Skin of body (tissue), 2 donors: Measurements from ENCODE around the gene SCN8A. TPM values are rescaled to one million over a fixed set of nuclear protein-coding genes. Genes with fewer than 3 reads are reported as not detected.
"Not testable (repeated sequence)": the region's sequence is repeated elsewhere in the genome, so short reads cannot be mapped to it uniquely, and the experiment has no call there.

Source experiments
- DNase-seq: peaks from one replicate; lab custom pipeline; 2025; lab: John Stamatoyannopoulos, UW
- total RNA-seq: library from RNA; depleted of rRNA; stranded (reverse); fragments of >200 nt; gene quantifications from one replicate; pipeline ENCODE4 v1.2.3, GENCODE V29; 2014

Gene SCN8A
- total RNA-seq, 1 donor from 2014 or later = 4.1 TPM

DNA sequence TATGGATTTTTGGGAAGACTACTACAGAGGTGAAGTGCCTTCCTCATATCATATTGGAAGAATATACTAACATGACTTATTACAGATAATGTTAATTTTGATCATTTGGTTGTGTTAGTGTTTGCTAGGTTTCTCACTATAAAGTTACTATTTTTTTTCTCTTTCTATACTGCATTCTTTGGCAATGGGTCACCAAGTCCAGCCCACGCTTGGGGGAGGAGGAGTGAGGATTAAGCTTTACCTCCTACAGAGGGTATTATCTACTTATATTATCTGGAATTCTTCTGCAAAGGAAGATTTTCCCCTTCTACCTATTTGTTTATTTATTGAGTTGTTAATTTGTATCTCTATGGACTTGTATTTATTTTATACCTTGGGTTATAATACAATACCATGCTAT lies 31.5 kb downstream of the SCN8A start:
- no peak for DNase-seq

DNA sequence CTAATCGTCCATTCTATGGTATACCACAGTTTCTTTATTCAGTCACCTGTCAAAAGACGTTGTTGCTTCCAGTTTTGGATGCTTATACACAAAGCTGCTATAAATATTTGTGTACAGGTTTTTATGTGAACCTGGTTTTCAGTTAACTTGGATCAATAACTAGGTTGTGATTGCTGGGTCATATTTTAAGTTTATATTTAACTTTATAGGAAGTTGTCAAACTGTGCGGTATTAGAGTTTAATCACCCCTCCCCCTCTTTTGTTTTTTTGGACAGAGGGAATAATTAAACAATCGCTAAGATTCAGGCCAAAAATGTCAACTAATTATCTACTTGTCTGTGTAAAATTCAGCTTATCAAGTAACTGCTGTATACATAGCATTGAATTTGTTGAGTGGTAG lies 34.3 kb downstream of the SCN8A start:
- DNase-seq = no peak

DNA sequence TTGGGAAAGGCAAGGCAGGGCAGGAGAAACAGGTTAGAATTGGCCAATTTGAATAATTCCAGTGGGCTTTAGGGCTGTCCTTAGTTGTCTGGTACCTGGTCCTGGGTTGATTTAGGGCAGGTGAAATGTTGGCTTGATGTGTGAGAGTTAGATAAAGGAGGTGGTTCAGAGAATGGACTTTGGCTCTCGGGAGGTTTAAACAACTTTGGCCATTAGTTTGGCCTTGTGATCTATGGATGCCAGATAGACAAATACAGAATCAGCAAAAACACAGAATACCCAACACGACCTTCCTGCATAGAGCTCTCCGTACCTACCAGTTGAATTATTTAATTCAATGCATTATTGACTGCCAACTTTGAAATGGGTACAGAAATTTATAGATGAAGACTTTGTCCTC lies 35.1 kb downstream of the SCN8A start:
- no peak for DNase-seq

DNA sequence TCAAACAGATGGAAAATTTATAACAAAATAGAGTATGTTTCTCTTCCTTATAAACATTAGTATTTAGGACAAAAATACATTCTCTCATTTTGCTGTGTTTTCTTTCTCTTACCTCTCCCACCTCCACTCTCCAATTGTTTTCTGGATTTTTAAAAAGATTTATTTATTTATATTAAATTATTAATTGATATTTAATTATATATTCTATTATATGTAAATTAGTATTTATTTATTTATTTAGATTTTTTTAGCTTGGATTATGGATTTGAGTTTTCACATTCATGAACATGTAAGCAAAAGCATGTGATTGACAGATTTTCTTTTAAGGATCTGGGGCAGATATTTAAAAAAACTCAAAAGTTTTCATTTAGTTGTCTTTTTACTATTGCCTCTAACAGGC lies 35.6 kb downstream of the SCN8A start:
- no peak for DNase-seq

DNA sequence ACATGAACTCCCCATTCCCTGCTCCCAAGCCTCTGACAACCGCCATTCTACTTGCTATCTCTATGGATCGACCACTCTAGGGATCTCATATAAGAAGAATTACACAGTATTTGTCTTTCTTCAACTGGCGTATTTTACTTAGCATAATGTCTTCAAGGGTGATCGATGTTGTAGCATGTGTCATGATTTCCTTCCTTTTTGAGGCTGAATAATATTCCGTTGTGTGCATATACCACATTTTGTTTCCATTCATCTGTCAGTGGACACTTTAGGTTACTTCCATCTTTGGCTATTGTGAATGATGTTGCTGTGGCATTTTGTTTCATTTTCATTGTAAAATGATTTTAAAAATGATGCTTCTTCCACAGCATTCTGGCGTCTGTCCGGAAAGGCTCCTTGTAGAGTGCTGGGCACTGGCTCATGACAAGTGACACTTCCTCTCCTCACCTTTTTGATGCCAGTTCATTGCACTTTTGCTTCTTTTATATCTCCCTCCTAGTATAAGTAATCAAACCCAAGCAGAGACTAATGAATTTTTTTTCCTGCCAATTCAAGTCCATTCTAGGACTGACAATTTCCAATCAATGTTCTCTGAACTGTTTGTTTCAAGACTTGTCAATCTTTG lies 39.3 kb downstream of the SCN8A start:
- no peak for DNase-seq

DNA sequence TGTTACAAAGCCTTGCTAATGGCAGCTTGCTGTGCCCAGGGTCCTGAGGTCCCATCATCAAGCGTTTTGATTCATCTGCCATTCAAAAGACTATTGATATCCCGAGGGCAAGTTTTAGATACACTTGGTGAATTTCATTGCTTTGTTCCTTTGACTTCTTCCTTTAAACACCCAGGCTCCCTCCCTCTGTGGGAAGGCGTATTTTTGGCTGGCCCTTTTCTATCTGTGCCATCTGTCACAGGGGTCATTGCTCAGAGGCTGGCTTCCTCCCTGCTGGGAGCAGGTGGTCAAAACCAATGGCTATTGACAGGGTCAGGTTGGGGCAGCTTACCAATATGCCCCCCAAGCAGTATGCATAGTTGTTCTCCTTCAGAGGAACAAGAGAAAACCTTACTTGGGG lies 40.0 kb downstream of the SCN8A start:
- no peak for DNase-seq

DNA sequence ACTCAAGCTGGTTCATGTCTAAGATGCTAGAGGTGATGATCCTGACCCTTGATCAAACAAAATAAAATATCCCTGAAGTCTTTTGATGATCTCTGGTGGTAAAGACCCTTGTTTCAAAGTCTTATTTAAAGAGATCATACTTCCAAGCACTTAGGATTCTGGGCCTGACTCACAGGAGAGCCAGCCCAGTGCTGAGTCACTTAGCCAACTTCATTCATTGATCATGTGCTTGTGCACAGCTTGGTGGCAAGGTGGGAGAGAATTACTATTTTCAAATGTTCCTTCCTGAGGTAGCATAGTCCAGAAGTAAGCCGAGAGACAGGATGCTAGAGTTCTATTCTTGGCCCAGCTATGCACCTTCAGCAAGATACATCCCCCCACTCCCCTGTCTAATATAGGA lies 40.6 kb downstream of the SCN8A start:
- DNase-seq = no peak

DNA sequence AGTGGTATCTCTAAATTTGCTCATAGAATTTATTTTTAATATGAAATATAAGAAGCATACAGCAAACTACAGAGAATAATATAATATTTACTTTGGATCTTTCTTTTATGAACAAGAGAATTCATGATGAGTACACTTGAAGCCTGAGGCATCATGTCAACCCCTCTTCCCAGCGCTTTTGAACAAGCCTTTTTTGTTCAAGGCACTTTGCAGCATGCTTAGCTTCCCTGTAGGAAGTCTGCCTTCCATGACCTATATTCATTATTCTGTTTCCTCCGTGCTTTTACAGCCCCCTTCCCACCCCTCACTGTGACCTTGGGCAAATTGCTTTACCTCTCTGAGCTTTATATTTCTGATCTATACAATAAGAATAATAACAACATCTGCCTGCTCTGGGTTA lies 41.6 kb downstream of the SCN8A start:
- no peak for DNase-seq

DNA sequence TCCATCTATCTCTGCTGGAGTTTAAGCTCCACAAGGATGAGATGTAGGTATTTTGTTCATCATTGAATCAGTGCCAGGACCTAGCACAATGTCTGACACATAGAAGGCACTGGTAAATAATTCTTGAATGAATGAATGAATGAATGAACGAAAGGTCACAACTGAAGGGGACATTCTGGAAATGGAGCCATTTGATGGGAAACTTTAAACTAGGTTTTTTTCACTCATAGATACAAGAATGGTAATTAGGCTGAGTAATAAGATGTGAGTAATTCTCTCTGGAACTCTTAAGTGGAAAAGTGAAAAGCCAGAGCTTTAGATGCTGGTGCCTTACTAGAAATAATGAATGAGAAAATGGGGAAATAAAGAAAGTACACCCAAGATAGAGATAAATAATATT lies 44.3 kb downstream of the SCN8A start:
- DNase-seq = no peak

DNA sequence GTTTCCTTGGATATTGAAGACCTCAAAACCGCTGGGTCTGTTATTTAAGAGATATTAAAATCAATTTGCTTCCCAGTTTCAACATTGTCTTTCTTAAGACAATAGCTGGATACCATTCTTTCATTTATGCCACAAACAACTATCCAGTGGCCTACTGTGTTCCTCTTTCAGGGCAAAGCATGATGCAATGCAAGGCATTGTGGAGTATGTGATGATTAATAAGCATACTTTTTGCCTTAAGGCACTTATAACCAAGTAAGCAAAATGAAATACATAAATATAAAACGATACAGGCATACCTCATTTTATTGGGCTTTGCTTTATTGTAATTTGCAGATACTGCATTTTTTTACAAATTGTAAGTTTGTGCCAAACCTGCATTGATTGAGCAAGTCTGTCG lies 45.5 kb downstream of the SCN8A start:
- no peak for DNase-seq

DNA sequence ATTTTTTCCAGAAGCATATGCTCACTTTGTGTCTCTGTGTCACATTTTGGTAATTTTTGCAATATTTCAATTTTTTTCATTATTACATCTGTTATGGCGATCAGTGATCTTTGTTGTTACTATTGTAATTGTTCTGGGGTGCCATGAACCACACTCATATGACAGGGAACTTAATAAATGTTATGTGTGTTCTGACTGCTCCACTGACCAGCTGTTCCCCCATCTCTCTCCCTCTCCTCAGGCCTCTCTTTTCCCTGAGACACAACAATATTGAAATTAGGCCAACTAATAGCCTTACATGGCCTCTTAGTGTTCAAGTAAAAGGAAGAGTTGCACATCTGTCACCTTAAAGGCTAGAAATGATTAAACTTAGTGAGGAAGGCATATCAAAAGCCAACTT lies 46.0 kb downstream of the SCN8A start:
- DNase-seq = no peak

DNA sequence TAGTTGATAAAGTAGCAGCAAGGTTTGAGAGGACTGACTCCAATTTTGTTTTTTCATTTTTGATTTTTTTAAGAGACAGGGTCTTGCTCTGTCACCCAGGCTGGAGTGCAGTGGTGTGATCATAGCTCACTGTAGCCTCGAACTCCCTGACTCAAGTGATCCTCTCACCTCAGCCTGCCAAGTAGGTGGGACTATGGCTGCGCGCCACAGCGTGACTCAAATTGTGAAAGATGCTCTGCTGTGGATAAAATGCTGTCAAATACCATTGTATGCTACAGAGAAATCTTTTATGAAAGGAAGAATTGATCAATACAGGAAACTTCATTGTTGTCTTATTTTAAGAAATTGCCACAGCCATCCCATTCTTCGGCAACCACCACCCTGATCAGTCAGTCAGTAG lies 48.3 kb downstream of the SCN8A start:
- no peak for DNase-seq

DNA sequence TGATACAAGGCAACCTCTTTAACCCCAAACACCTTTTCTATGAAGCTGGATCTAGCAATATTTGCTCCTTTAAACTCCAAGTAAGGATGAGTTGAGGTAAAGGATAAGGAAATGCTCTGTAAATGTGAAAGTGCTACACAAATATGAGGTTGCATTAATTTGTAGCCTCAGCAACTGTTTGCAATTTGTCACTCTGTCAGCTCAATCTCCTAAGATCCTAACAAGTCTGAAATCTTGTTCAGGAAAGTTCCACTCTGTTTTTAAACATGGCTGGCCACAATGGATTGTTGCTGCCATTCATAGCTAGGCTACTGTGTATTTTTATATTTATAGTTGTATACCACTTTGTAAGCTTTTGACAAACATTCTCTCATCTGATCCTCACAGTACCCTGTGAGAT lies 51.3 kb downstream of the SCN8A start:
- DNase-seq = no peak

DNA sequence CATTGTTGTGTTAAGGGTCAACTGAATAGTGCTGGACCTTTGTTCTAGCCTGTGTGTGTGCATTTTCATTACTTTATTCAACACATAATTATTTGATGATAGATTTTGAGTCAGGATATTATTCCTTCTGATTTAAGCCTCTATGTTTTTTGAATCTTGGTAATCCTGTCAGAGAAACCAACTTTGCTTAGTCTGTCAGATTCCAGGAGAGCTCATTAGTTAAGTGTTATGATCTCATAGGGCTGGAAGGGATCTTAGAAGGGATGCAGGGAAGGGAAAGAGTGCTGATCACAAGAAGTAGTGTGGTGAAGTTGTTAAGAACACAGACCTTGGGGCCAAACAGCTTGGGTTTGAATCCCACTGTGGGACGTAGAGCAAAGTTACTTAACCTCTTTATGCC lies 52.9 kb downstream of the SCN8A start:
- no peak for DNase-seq

DNA sequence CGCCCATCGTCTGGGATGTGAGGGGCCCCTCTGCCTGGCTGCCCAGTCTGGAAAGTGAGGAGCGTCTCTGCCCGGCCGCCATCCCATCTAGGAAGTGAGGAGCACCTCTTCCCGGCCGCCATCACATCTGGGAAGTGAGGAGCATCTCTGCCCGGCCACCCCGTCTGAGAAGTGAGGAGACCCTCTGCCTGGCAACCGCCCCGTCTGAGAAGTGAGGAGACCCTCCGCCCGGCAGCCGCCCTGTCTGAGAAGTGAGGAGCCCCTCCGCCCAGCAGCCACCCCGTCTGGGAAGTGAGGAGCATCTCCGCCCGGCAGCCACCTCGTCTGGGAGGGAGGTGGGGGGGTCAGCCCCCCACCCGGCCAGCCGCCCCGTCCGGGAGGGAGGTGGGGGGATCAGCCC lies 53.7 kb downstream of the SCN8A start:
- DNase-seq = not testable (repeated sequence)

DNA sequence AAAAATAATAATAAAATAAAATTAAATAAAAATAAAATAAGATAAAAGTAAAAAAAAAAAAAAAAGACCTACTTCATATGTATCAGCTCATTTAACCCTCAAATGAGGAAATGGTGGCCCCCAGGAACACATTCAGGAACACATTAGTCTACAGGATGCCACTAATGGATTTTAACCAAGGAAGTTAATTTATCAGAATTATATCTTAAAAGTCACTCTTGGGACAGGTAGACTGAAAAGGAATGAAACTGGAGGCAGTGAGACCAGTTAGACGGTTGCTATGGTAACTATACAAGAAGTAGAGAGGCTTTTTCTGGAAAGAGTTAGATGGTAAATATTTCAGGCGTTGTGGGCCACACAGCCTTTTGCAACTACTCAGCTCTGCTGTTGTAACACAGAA lies 54.9 kb downstream of the SCN8A start:
- no peak for DNase-seq

DNA sequence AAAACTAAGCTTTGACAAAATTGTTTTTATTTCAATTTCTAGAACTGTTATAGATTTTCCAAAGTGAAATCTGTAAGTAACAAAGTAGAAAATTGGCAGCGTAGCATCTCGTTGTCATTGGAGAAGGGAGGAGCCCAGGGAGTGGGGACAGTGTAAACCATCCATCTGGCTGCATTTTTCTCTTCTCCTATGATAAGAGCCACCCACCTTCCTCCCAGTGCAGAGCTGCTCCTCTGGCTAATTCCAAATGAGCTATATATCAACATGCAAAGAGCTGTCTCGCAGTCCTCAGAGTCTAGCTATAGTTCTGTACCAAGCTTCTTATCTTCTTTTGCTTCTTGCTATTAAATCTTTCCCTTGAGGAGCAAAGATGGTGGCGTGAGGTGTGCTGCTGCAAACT lies 56.6 kb downstream of the SCN8A start:
- DNase-seq = no peak

DNA sequence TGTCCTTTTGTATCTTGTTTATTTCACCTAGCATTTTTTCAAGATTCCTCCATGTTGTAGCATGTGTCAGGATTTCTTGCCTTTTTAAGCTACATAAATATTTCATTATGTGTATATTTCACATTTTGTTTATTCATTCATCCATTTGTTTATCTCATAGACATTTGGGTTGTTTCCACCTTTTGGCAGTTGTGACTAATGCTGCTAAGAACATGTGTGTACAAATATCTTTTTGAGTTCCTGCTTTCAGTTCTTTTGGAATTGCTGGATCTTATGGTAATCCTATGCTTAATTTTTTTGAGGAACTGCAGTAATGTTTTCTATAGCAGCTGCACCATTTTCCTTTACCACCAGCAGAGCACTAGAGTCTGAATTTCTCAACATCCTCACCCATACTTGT lies 62.4 kb downstream of the SCN8A start:
- DNase-seq = no peak

DNA sequence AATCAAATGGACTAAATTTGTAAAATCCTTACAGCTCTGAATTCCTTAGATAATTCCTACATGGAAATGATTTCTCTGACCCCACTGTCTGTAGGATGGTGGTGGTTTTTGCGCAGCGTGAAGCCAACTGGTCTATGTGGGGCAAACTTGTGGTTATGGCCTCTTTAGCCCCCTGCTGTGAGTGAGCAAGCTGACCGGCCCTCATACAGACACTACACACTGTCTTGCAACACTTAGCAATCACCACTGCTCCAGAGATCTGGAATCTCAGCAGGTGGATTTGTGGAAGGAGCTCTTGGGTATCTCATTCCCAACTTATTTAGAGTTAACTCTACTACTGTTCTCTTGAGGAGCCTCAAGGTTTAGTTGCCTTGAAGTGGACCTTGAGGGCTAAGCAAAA lies 70.2 kb downstream of the SCN8A start:
- no peak for DNase-seq

DNA sequence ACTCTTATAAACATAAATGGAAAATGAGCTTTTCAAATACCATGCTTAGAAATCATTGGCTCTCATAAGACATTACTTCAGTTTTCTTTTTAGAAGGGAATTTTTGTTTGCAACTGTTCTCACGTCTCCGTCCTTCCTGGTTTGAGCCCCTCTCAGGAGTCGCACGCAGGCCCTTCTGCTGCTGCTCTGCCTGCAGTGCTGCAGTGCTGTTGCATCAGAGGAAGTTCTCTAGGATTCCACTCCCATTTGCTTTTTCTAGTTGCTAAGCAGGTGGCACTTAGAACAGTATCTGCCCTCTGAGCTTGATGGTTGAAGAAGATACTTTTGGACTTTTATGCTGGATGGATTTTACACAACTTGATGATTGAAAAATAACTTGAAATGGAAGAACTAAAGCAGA lies 70.8 kb downstream of the SCN8A start:
- DNase-seq = no peak

DNA sequence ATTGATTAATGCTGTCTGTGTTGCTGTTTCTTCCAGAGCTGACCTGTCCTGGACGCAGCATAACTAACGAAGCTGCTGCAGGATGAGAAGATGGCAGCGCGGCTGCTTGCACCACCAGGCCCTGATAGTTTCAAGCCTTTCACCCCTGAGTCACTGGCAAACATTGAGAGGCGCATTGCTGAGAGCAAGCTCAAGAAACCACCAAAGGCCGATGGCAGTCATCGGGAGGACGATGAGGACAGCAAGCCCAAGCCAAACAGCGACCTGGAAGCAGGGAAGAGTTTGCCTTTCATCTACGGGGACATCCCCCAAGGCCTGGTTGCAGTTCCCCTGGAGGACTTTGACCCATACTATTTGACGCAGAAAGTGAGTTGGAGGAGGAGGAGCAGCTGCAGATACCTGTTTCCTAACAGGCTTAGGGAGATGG lies 71.7 kb downstream of the SCN8A start:
- no peak for DNase-seq

DNA sequence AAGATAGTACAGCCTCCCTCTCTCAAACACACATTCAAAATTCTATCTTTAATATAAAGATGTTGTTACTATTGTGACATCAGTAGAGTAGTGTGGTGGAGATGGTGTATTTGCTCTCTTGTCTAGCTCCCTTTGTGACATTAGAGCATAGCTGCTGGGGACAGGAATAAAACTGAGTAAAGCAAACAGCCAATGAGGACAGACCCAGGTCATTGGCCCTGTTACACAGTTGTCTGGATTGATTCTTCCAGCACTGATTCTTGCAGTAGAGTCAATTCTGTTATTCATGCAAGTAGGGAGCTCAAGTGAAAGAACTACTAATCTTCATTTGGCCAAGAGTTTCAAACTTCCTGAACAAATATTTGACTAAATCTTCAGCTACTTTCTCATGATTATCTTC lies 72.4 kb downstream of the SCN8A start:
- no peak for DNase-seq

DNA sequence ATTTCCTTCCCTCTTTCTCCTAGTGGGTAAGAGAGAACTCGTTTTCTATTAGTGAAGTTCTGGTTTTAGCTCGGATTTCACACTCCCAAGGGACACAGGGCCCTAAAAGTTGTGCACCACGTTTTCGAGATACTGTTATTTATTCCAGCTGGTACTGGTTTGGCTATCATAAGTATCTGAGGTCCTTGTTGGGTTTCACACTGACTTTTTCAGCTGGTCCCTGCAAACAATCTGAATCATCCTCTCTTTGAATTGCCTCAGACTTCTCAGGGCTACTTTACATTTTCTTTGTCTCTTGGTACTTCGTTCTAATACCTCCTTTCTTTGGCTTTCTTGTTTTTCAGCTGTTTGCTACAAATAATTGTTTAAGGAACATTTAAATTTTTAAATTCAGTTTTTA lies 75.7 kb downstream of the SCN8A start:
- DNase-seq = no peak

DNA sequence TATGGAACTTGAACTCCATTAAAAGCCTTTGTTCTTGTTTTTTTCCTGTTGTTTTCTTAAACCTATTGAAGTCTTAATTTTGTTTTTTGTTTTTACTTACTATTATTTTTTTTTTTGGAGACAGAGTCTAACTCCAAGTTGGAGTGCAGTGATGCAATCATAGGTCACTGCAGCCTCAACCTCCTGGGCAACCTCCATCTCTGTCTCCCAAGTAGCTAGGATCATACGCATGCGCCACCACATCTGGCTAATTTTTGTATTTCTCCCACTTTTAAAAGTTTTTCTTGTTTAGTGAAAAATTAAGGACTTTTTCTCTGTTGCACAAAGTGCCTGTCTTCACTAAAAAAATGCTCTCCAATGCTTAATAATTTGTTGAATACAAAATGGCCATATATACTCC lies 76.2 kb downstream of the SCN8A start:
- no peak for DNase-seq
